AG20443 (cell line): ENCODE data around the gene RAB25.
"Not testable (repeated sequence)": the region's sequence is repeated elsewhere in the genome, so short reads cannot be mapped to it uniquely, and the experiment has no call there.

Source experiments
- DNase-seq: peaks from one replicate; pipeline ENCODE4 v3.0.0; 2012; ENCODE audit warnings: low spot score, mixed read lengths

Gene RAB25

GRCh38 chr1:156102633-156103511, 41.9 kb downstream of the RAB25 start:
- DNase-seq, result peak; percentile 52

- peak; percentile 85 for DNase-seq
These were observed 42.6 kb downstream of the RAB25 start for GRCh38 chr1:156103521-156103947.

GRCh38 chr1:156104065-156104810, 43.3 kb downstream of the RAB25 start:
- peak; percentile 91 for DNase-seq

- peak; percentile 63 for DNase-seq
These were observed 44.2 kb downstream of the RAB25 start for GRCh38 chr1:156104861-156105832.

- no peak for DNase-seq
These were observed 45.9 kb downstream of the RAB25 start for GRCh38 chr1:156106624-156107488.

GRCh38 chr1:156108057-156108456, 47.1 kb downstream of the RAB25 start:
- DNase-seq, result no peak

- DNase-seq, result no peak
These were observed 47.8 kb downstream of the RAB25 start for GRCh38 chr1:156108664-156109241.

GRCh38 chr1:156110252-156110651, 49.3 kb downstream of the RAB25 start:
- DNase-seq, result no peak

GRCh38 chr1:156111355-156111962, 50.5 kb downstream of the RAB25 start:
- no peak for DNase-seq

GRCh38 chr1:156112276-156113137, 51.5 kb downstream of the RAB25 start:
- DNase-seq, result no peak

GRCh38 chr1:156113282-156113950, 52.5 kb downstream of the RAB25 start:
- no peak for DNase-seq

- DNase-seq, result peak; percentile 92
These were observed 53.4 kb downstream of the RAB25 start, which contains the start of gene LMNA for GRCh38 chr1:156114101-156114918. Gene LMNA, plus strand, starts transcription at chr1:156114711. Its CDS starts 208 bp downstream, at chr1:156114919.

GRCh38 chr1:156114919-156115513, 54.1 kb downstream of the RAB25 start:
- no peak for DNase-seq

GRCh38 chr1:156115514-156116374, 54.8 kb downstream of the RAB25 start:
- DNase-seq, result no peak

GRCh38 chr1:156116731-156117130, 55.8 kb downstream of the RAB25 start:
- not testable (repeated sequence) for DNase-seq
